Ascending aorta (tissue), 2 donors: ENCODE measurements around the gene ZNF385B. TPM values are rescaled to one million over a fixed set of nuclear protein-coding genes. Genes with fewer than 3 reads are reported as not detected.
"Not testable (repeated sequence)": the region's sequence is repeated elsewhere in the genome, so short reads cannot be mapped to it uniquely, and the experiment has no call there.

Source experiments
- DNase-seq, 2 donors: peaks; one replicate each; pipeline ENCODE4 v3.0.0-alpha.2; 2019; ENCODE audit warnings: low spot score in 2 of 2
- H3K27ac ChIP-seq, 2 donors: fragments of 200-600 bp; sonication (generic); one replicate each; pipeline ENCODE4 v1.5.1; 2016 to 2017; ENCODE audit warnings: mild to moderate bottlenecking in 1 of 2
- H3K27me3 ChIP-seq: fragments of 200-600 bp; sonication (generic); one replicate; pipeline ENCODE4 v1.5.1; 2017
- H3K36me3 ChIP-seq, 2 donors: fragments of 200-600 bp; sonication (generic); one replicate each; pipeline ENCODE4 v1.5.1; 2016
- H3K4me1 ChIP-seq, 2 donors: fragments of 200-600 bp; sonication (generic); one replicate each; pipeline ENCODE4 v1.5.1; 2016 to 2017; ENCODE audit warnings: mild to moderate bottlenecking in 1 of 2
- H3K4me3 ChIP-seq, 2 donors: fragments of 200-600 bp; sonication (generic); one replicate each; pipeline ENCODE4 v1.5.1; 2016 to 2017; ENCODE audit warnings: mild to moderate bottlenecking in 1 of 2
- H3K9me3 ChIP-seq, 2 donors: fragments of 200-600 bp; sonication (generic); one replicate each; pipeline ENCODE4 v1.5.1; 2016
- CTCF ChIP-seq, 3 experiments: fragments of 200-600 bp in 2 of 3; fragments of 450-650 bp in 1 of 3; sonication (generic) in 2 of 3; IDR thresholded peaks; one replicate each; pipeline ENCODE4 v1.5.1; 2016 to 2019; ENCODE audit warnings: antibody characterized with exemption in 3 of 3, mild to moderate bottlenecking in 1 of 3, moderate library complexity in 1 of 3
- intact Hi-C: fragments of 100-400 bp; cut with DNase I; formaldehyde crosslinking; loops from one replicate; pipeline ENCODE4 v1.15.1; 2023
- total RNA-seq: library from RNA; depleted of rRNA; stranded (reverse); fragments of >200 nt; gene quantifications from one replicate; pipeline ENCODE4 v1.1.0, GENCODE V29; 2016

ZNF385B gene
- total RNA-seq, 1 donor from 2014 or later: 0.21 TPM

DNA sequence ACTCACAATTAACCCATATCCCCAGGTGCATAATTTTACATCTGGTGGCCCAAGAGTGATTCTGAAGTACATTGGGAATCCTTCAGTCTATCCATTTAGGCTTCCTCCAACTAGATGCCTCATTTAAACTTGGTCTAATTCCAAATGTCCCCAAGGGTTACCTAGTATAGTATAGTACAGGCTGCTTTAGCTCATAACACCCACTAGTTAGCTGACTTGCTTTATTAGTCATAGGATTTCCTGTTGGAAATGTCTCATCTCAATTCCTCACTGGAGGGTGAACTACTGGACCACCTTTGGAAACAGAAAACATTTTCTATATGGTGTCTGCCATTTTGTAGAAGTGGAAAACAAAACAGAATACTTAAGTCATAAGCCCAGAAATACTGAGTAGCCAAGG lies 394.3 kb downstream of the ZNF385B start:
- no peaks in the 10 kb centered on the region for H3K9me3 ChIP-seq
- intact Hi-C loops: no loop called here
- no peaks in the 10 kb centered on the region for H3K27me3 ChIP-seq
- H3K27ac ChIP-seq: no peak overlapping the region
- no peak for TF ChIP-seq CTCF (IDR thresholded peaks at IDR 0.05)
- no peak overlapping the region for H3K4me3 ChIP-seq
- H3K36me3 ChIP-seq: no peaks in the 10 kb centered on the region
- DNase-seq: no peak
- no peaks in the 10 kb centered on the region for H3K4me1 ChIP-seq

GRCh38 chr2:179461420-179461819 lies 400.0 kb downstream of the ZNF385B start:
- H3K27ac ChIP-seq: no peak overlapping the region
- H3K36me3 ChIP-seq: no peaks in the 10 kb centered on the region
- no peak overlapping the region for H3K4me3 ChIP-seq
- DNase-seq: no peak
- intact Hi-C loops: no loop called here
- no peaks in the 10 kb centered on the region for H3K4me1 ChIP-seq
- H3K9me3 ChIP-seq: no peaks in the 10 kb centered on the region
- TF ChIP-seq CTCF (IDR thresholded peaks at IDR 0.05): no peak
- no peaks in the 10 kb centered on the region for H3K27me3 ChIP-seq

DNA sequence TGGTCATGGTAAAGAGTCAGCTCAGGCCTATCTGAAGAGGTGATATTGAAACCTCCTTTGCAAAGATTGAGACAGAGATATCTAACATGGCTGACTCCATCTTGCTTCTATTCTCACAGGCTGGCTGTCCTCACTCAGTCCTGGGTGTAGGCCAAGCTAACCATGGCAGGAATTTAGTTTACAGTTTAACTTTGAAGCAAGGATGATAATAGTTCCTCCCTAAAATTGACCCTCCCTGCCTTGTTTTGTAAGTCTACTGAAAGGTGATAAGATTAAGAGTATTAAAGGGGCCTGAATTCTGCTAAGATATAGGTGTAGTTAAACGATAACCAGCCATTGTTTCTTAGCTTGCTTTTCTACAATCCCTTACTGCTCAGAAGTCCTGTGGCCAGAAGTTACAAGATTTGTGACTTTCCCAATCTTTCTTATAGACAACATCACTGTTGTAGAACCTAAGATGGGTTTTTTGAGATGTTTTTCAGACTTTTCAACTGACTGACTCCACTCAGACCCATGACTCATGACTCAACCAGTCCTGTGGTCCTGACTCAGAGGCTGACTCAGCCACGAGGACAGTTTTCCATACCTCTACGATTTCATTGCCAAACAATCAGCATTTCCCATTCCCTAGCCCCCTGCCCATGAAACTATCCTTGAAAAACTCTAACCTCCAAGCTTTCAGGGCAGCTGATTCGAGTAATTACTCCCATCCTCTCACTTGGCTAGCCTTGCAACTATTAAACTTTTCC lies 401.1 kb downstream of the ZNF385B start:
- no peak overlapping the region for H3K4me3 ChIP-seq
- H3K36me3 ChIP-seq: no peaks in the 10 kb centered on the region
- no peaks in the 10 kb centered on the region for H3K27me3 ChIP-seq
- no peaks in the 10 kb centered on the region for H3K9me3 ChIP-seq
- no peak overlapping the region for H3K27ac ChIP-seq
- DNase-seq: no peak
- TF ChIP-seq CTCF (IDR thresholded peaks at IDR 0.05): no peak
- H3K4me1 ChIP-seq: no peaks in the 10 kb centered on the region
- intact Hi-C loops: no loop called here

DNA sequence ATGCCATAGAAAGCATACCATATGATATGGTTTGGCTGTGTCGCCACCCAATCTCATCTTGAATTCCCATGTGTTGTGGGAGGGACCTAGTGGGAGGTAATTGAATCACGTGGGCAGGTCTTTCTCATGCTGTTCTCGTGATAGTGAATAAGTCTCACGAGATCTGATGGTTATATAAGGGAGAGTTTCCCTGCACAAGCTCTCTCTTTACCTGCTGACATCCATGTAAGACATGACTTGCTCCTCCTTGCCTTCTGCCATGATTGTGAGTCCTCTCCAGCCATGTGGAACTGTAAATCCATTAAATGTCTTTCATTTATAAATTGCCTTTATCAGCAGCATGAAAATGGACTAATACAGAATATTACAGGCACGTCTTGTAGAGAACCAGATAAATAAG lies 403.3 kb downstream of the ZNF385B start:
- H3K4me3 ChIP-seq, intact Hi-C loops, H3K27ac ChIP-seq, H3K36me3 ChIP-seq, H3K4me1 ChIP-seq, DNase-seq, H3K27me3 ChIP-seq, H3K9me3 ChIP-seq: not testable (repeated sequence)

DNA sequence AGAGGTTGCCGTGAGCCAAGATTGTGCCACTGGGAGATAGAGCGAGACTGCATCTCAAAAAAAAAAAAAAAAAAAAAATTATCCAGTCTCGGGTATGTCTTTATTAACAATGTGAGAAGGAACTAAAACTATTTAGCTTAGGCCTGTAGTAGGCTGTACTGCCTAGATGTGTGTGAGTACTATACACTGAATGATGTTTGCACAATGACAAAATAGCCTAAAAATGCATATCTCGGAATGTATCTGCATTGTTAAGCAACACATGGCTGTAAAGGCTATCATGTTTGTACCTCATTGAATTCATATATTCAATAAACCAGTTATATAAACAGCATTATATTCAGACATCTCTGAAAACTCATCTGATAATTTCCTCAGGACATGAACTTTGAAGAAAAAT lies 405.6 kb downstream of the ZNF385B start:
- H3K9me3 ChIP-seq: no peaks in the 10 kb centered on the region
- TF ChIP-seq CTCF (IDR thresholded peaks at IDR 0.05): no peak
- H3K27me3 ChIP-seq: no peaks in the 10 kb centered on the region
- H3K27ac ChIP-seq: no peak overlapping the region
- H3K4me3 ChIP-seq: no peak overlapping the region
- no peaks in the 10 kb centered on the region for H3K36me3 ChIP-seq
- intact Hi-C loops: no loop called here
- no peaks in the 10 kb centered on the region for H3K4me1 ChIP-seq
- no peak for DNase-seq

- Histone ChIP-seq H3K9me3 (no peaks in the 10 kb centered on the region), H3K27ac (no peak overlapping the region), H3K4me3 (no peak overlapping the region), H3K27me3 (no peaks in the 10 kb centered on the region), H3K4me1 (no peaks in the 10 kb centered on the region), H3K36me3 (no peaks in the 10 kb centered on the region)
- TF ChIP-seq CTCF (IDR thresholded peaks at IDR 0.05): no peak
- DNase-seq: no peak
- intact Hi-C loops: no loop called here
Observed at GRCh38 chr2:179455172-179455524, 406.3 kb downstream of the ZNF385B start.
